Mucosa of descending colon (tissue), 3 donors: ENCODE measurements around the gene SLC35E3. TPM values are rescaled to one million over a fixed set of nuclear protein-coding genes. Genes with fewer than 3 reads are reported as not detected.
A peak's percentile ranks its signal among the peaks of the same experiment; 100 is the strongest.
"Not testable (repeated sequence)": the region's sequence is repeated elsewhere in the genome, so short reads cannot be mapped to it uniquely, and the experiment has no call there.

Experiments used
- ATAC-seq: fragments of 200-7000 bp; cut with Tn5 transposase; one replicate; pipeline ENCODE4 v1.9.1; 2020; ENCODE audit warnings: mild to moderate bottlenecking, moderate library complexity
- DNase-seq, 3 donors: peaks; one replicate each; pipeline ENCODE4 v3.0.0-alpha.2; 2020
- H3K36me3 ChIP-seq: fragments of 200-600 bp; one replicate; pipeline ENCODE4 v1.8.0; 2021; ENCODE audit warnings: low read depth, mild to moderate bottlenecking
- H3K4me1 ChIP-seq: fragments of 200-600 bp; one replicate; pipeline ENCODE4 v1.8.0; 2021; ENCODE audit warnings: low read depth, mild to moderate bottlenecking
- H3K4me3 ChIP-seq: fragments of 200-600 bp; one replicate; pipeline ENCODE4 v1.8.0; 2021; ENCODE audit warnings: mild to moderate bottlenecking
- H3K9me3 ChIP-seq: fragments of 200-600 bp; one replicate; pipeline ENCODE4 v1.8.0; 2021; ENCODE audit warnings: mild to moderate bottlenecking
- intact Hi-C, 2 donors: fragments of 100-400 bp; cut with DNase I in 1 of 2; cut with micrococcal nuclease in 1 of 2; formaldehyde crosslinking; loops; one replicate each; pipeline versions ENCODE4 v1.11.0 to v1.11.1; 2022; cut with DNase I, micrococcal nuclease
- total RNA-seq, 3 donors: library from RNA; stranded (reverse); fragmentation: NEBNext Ultra II Directional in 2 of 3; extraction: Animal tissue kit (Norgen Biotek cat#: 25700) in 2 of 3; gene quantifications; one replicate each; pipeline versions ENCODE4 v1.2.1 to v1.2.4, GENCODE V29; 2021 to 2023
- TF ChIP-seq, protein P1 (sequence below): fragments of 200-600 bp; IDR thresholded peaks from one replicate; pipeline ENCODE4 v1.8.0; 2022; ENCODE audit warnings: antibody characterized with exemption, mild to moderate bottlenecking
- donor health status: DM: no; HTN: no; CAD: no; lungs with moderate emphysema.
- donor health status: DM: no; HTN: no; CAD: no.
- donor health status: DM: no; HTN: yes; CAD: no.

Gene SLC35E3
- total RNA-seq, 3 donors from 2014 or later, result 5.9 to 8.4 (median 6.5) TPM

DNA sequence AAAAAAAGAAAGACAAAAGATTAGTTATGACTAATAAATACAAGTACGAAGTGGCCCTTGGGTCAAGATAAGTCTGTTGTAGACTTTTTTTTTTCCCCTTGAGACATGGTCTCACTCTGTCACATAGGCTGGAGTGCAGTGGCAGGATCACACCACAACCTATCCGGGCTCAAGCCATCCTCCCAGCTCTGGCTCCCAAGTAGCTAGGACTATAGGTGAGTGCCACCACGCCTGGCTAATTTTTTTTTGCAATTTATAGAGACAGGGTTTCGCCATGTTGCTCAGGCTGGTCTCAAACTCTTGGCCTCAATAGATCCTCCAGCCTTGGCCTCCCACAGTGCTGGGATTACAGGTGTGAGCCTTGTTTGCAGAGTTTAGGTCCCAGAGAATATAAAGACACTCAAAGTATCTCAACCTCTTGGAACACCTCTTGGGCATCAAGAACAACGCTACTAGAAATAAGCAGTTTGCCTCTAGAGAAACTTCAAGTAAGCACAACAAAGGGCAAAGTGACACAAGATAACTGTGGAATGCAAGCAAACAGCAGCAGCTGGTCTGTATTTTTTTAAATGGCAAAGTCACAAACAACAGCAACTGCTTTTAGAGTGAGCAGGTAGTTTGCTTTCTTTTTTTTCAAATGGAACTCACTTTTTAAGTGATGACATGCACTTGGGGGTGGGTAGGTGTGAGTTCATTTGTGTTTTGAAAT, 58.1 kb downstream of the SLC35E3 start:
- peaks cover 8% of the 10 kb centered on the region for H3K4me1 ChIP-seq
- ATAC-seq, result no peak
- intact Hi-C loops, result no loop called here

DNA sequence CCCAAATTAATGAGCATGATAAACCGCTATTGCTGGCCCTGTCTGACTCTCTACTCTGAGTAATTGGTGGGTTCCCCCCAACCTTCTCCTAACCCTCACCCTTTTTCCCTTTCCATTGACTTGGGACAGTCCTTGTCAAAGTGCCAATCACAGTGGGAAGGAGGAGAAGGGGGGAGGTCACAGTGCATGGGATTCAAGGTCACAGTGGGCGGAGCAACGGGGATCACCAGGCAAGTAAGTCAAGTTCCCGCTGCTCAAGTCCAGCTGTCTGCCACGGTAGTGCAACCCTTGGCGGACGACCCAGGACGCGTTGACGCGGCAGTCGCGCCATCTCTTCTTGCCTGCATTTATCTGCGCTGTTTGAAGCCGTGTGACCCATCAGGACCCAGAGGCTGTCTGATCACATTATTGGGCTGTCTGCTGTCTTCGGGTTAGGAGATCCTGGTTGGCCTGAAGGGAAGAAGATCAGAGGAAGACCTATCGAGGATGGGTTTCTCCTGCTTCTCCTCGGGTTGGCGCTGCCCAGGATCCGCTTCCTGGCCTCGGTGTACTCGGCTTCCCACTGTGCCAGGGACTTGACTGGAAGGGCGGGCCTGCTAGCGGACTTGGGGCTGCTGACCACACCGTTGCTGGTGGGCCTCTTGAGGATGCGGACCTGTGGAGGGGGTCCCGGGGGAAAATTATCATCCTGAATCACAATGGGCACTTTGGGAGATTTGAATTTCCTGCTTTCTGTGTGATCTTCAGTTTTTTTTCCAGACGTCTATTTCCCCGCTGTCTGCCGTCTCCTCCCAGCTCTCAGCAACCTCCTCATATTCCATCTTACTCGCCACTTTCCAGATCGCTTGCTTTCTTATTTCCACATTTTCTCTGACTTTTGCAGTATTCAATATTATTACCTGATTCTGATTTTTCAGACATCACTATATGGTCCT, 58.9 kb downstream of the SLC35E3 start:
- TF ChIP-seq, protein P1, sequence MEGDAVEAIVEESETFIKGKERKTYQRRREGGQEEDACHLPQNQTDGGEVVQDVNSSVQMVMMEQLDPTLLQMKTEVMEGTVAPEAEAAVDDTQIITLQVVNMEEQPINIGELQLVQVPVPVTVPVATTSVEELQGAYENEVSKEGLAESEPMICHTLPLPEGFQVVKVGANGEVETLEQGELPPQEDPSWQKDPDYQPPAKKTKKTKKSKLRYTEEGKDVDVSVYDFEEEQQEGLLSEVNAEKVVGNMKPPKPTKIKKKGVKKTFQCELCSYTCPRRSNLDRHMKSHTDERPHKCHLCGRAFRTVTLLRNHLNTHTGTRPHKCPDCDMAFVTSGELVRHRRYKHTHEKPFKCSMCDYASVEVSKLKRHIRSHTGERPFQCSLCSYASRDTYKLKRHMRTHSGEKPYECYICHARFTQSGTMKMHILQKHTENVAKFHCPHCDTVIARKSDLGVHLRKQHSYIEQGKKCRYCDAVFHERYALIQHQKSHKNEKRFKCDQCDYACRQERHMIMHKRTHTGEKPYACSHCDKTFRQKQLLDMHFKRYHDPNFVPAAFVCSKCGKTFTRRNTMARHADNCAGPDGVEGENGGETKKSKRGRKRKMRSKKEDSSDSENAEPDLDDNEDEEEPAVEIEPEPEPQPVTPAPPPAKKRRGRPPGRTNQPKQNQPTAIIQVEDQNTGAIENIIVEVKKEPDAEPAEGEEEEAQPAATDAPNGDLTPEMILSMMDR, result no peak

More for the DNA sequence above, 58.1 kb downstream of the SLC35E3 start:
- H3K36me3 ChIP-seq, result no peaks in the 10 kb centered on the region
- TF ChIP-seq, protein P1, result no peak
- no peaks in the 10 kb centered on the region for H3K9me3 ChIP-seq
- no peak overlapping the region for H3K4me3 ChIP-seq
- no peak for DNase-seq

DNA sequence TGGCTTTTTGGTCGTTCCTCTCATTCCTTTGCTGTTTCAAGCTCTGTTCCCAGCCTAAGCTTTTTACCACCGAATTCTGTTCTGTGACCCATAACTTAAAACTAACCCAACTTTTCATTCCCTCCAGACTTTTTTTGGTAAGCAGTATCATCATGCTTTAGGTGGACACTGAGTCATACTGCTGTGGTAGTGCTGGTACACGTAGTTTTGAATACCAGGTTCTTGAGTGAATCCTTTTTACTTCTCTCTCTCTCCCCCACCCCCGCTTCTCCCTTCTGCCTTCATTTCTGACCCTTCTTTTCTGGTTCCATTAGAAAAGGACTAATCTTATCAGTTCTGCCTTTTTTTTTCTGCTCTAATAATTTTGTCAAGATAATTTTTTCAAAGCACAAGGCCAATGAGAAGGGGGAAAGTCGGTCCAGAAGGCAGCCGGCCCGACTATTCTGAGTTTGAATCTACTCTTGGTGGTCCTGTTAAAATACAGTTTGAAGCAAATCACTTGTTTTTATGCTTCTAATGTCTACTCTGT, 59.7 kb downstream of the SLC35E3 start:
- intact Hi-C loops, result no loop called here
- H3K9me3 ChIP-seq, result no peaks in the 10 kb centered on the region
- peaks cover 17% of the 10 kb centered on the region for H3K4me1 ChIP-seq
- ATAC-seq (no peak), DNase-seq (no peak)
- H3K36me3 ChIP-seq, result no peaks in the 10 kb centered on the region
- TF ChIP-seq, protein P1, result no peak
- H3K4me3 ChIP-seq, result no peak overlapping the region

More for the DNA sequence above, 58.9 kb downstream of the SLC35E3 start:
- Histone ChIP-seq H3K4me3 (no peak overlapping the region), H3K4me1 (peaks cover 10% of the 10 kb centered on the region), H3K9me3 (no peaks in the 10 kb centered on the region), H3K36me3 (no peaks in the 10 kb centered on the region)
- intact Hi-C loops, result no loop called here
- no peak for ATAC-seq
- DNase-seq, result peak in 1 of 3 donors; percentile 42

DNA sequence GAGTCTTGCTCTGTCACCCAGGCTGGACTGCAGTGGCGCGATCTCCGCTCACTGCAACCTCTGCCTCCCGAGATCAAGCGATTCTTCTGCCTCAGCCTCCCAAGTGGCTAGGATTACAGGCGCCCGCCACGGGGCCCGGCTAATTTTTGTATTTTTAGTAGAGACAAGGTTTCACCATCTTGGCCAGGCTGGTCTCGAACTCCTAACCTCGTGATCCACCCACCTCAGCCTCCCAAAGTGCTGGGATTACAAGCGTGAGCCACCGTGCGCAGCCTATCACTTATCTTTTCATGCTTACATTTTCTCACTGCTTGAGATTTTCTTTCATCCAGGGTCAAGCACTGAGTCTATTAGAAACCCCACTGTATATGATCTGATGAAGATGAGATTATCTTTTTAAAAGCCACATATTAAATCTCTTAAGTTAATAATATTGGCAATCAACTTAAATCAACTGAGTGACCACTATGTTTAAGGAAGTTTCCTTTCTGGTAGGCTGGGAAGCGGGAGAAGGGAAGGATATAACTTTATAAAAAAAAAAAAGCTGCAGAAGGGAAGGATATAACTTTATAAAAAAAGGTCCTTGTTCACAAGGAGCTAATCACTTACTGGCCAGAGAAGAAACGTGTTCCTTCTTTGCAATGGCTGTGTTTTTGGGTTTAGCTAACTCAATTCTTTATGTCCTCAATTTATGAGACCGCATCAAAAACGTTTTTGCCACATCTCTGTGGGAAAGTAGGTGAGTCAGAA, 60.7 kb downstream of the SLC35E3 start:
- intact Hi-C loops, result no loop called here
- peaks cover 21% of the 10 kb centered on the region for H3K4me1 ChIP-seq
- ATAC-seq (no peak), DNase-seq (no peak)
- H3K4me3 ChIP-seq, result no peak overlapping the region
- TF ChIP-seq, protein P1, result no peak
- H3K9me3 ChIP-seq, result no peaks in the 10 kb centered on the region
- H3K36me3 ChIP-seq, result no peaks in the 10 kb centered on the region

DNA sequence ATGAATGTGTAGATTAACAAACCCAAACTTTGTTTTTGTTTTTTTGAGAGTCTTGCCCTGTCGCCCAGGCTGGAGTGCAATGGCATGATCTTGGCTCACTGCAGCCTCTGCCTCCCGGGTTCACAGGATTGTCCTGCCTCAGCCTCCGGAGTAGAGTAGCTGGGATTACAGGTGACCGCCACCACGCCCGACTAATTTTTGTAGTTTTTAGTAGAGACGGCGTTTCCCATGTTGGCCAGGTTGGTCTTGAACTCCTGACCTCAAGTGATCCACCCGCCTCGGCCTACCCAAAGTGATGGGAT, 61.2 kb downstream of the SLC35E3 start:
- intact Hi-C loops, ATAC-seq, H3K36me3 ChIP-seq, DNase-seq, H3K9me3 ChIP-seq: not testable (repeated sequence)
- Histone ChIP-seq H3K4me3 (peak overlapping the region; percentile 69), H3K4me1 (peaks cover 25% of the 10 kb centered on the region)
